Breast epithelium (tissue), 3 donors: ENCODE data around the gene SLC38A3.

ENCODE experiments used
- POLR2A ChIP-seq: fragments of 450-650 bp; IDR thresholded peaks from one replicate; pipeline ENCODE4 v1.6.1; 2016; ENCODE audit warnings: antibody characterized with exemption, mild to moderate bottlenecking, moderate library complexity
- POLR2AphosphoS5 ChIP-seq, 3 donors: sonication (generic); formaldehyde crosslinking; IDR thresholded peaks; one replicate each; pipeline ENCODE4 v1.6.1; 2017; ENCODE audit warnings: antibody characterized with exemption in 3 of 3
- TF ChIP-seq, protein P1 (sequence below), 3 donors: fragments of 450-650 bp; IDR thresholded peaks; one replicate each; pipeline ENCODE4 v1.5.1; 2016 to 2017; ENCODE audit warnings: antibody characterized with exemption in 3 of 3, mild to moderate bottlenecking in 3 of 3, moderate library complexity in 3 of 3

DNA sequence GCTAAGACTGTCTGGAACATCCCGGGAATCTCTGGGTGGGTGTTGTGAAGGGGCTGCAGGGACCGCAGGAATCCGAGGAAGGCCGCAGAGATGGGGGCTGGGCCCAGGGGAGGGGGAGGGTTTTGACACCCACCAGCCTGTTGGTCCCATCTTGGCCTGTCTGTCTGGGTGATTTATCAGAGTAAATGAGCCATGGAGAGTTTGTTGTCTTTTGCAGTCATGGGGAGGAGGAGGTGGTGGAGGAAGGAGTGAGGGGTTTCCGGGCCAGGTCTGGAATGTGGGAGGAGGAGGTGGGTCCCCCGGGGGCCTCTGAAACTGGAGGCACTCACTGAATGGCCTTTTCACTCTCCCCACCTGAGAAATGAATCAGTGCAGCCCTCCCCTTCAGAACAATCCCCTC is 38.5 kb upstream of the SLC38A3 start:
- TF ChIP-seq, protein P1, sequence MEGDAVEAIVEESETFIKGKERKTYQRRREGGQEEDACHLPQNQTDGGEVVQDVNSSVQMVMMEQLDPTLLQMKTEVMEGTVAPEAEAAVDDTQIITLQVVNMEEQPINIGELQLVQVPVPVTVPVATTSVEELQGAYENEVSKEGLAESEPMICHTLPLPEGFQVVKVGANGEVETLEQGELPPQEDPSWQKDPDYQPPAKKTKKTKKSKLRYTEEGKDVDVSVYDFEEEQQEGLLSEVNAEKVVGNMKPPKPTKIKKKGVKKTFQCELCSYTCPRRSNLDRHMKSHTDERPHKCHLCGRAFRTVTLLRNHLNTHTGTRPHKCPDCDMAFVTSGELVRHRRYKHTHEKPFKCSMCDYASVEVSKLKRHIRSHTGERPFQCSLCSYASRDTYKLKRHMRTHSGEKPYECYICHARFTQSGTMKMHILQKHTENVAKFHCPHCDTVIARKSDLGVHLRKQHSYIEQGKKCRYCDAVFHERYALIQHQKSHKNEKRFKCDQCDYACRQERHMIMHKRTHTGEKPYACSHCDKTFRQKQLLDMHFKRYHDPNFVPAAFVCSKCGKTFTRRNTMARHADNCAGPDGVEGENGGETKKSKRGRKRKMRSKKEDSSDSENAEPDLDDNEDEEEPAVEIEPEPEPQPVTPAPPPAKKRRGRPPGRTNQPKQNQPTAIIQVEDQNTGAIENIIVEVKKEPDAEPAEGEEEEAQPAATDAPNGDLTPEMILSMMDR (IDR thresholded peaks at IDR 0.05), result no peak
- TF ChIP-seq POLR2A, result no peak
- TF ChIP-seq POLR2AphosphoS5 (IDR thresholded peaks at IDR 0.05), result no peak
